HCT116 (cell line): ENCODE measurements around the gene FEZF2. TPM values are rescaled to one million over a fixed set of nuclear protein-coding genes. Genes with fewer than 3 reads are reported as not detected.

Experiments used
- ATAC-seq: fragments of 200-7000 bp; cut with Tn5 transposase; 2 replicates; pipeline ENCODE4 v1.9.1; 2020; ENCODE audit warnings: mild to moderate bottlenecking, moderate library complexity
- BruUV-seq: library from RNA; stranded (reverse); fragments of 400-500 nt; replicated peaks from 2 replicates; lab custom pipeline; 2021; lab: Mats Ljungman, UMichigan
- CTCF ChIA-PET: fragments of 300-600 bp; sonication (Branson Sonifier 250); formaldehyde crosslinking; loops from one replicate; lab custom pipeline; 2021; ENCODE audit warnings: antibody characterized with exemption; lab: Charles Lee
- POLR2A ChIA-PET: fragments of 300-600, 350-600 bp; sonication (Branson Sonifier 250); formaldehyde crosslinking; loops from one replicate; lab custom pipeline; 2021; ENCODE audit warnings: antibody characterized with exemption; lab: Charles Lee
- RAD21 ChIA-PET, 2 experiments: fragments of 300-600 bp; sonication (Branson Sonifier 250); formaldehyde crosslinking; loops; one replicate each; lab custom pipeline; 2023; ENCODE audit warnings: low total read pairs in 2 of 2; ENCODE audit not compliant: uncharacterized antibody in 2 of 2, unreplicated experiment in 2 of 2, low non-redundant PET in 1 of 2; lab: Charles Lee
- DNase-seq: peaks from one replicate; pipeline ENCODE4 v3.0.0-alpha.2; 2010; ENCODE audit warnings: low read depth, low spot score
- H2AFZ ChIP-seq: fragments of 200-600 bp; shearing (Covaris generic), sonication (generic); 2 replicates; pipeline ENCODE4 v1.6.1; 2017; ENCODE audit warnings: low read depth, mixed run types, mixed read lengths, antibody characterized with exemption, low read length; ENCODE audit not compliant: poor library complexity, severe bottlenecking
- H3K27ac ChIP-seq: 2 replicates; pipeline ENCODE4 v1.5.1; 2012; ENCODE audit warnings: low read depth, low read length
- H3K27me3 ChIP-seq: fragments of 200-600 bp; sonication (generic); 2 replicates; pipeline ENCODE4 v1.6.1; 2016; ENCODE audit warnings: mixed run types, low read length, mixed read lengths; ENCODE audit not compliant: insufficient read depth
- H3K36me3 ChIP-seq, 2 experiments: fragments of 200-500 bp in 1 of 2; fragments of 200-600 bp in 1 of 2; sonication (Bioruptor generic) in 1 of 2; sonication (generic) in 1 of 2; 2 replicates each; pipeline versions ENCODE4 v1.5.1 to v1.6.1; 2014 to 2016; ENCODE audit warnings: low read length in 2 of 2, inconsistent platforms in 1 of 2, mixed read lengths in 1 of 2, mixed run types in 1 of 2; ENCODE audit not compliant: insufficient read depth in 2 of 2, control insufficient read depth in 1 of 2
- H3K4me1 ChIP-seq, 2 experiments: fragments of 200-600 bp in 1 of 2; sonication (generic) in 1 of 2; 2 replicates each; pipeline versions ENCODE4 v1.5.1 to v1.6.1; 2012 to 2017; ENCODE audit warnings: low read length in 2 of 2, inconsistent platforms in 1 of 2, mild to moderate bottlenecking in 1 of 2, mixed read lengths in 1 of 2, mixed run types in 1 of 2, moderate library complexity in 1 of 2; ENCODE audit not compliant: insufficient read depth in 2 of 2, control insufficient read depth in 1 of 2
- H3K4me2 ChIP-seq: fragments of 200-600 bp; sonication (generic); 2 replicates; pipeline ENCODE4 v1.6.1; 2017; ENCODE audit warnings: mixed run types, low read length, mixed read lengths
- H3K4me3 ChIP-seq, 2 experiments: fragments of 200-600 bp in 1 of 2; sonication (generic) in 1 of 2; replicated peaks in 1 of 2; 2 replicates each; pipeline ENCODE4 v1.5.1; 2011 to 2016; ENCODE audit warnings: low read length in 2 of 2, control low read depth in 1 of 2, low read depth in 1 of 2, mild to moderate bottlenecking in 1 of 2, mixed read lengths in 1 of 2, mixed run types in 1 of 2
- H3K79me2 ChIP-seq: fragments of 200-600 bp; sonication (generic); 2 replicates; pipeline ENCODE4 v1.6.1; 2017; ENCODE audit warnings: mild to moderate bottlenecking, mixed run types, low read length, moderate library complexity, mixed read lengths; ENCODE audit not compliant: insufficient read depth
- H3K9ac ChIP-seq: fragments of 200-600 bp; sonication (generic); 2 replicates; pipeline ENCODE4 v1.6.1; 2016; ENCODE audit warnings: low read length, mixed read lengths
- H3K9me2 ChIP-seq: fragments of 200-600 bp; sonication (generic), shearing (Covaris generic); 2 replicates; pipeline ENCODE4 v1.6.1; 2017; ENCODE audit warnings: mixed run types, mild to moderate bottlenecking, moderate library complexity; ENCODE audit not compliant: insufficient read depth
- H3K9me3 ChIP-seq, 2 experiments: fragments of 200-500 bp in 1 of 2; fragments of 200-600 bp in 1 of 2; sonication (Bioruptor generic) in 1 of 2; sonication (generic) in 1 of 2; 2 replicates each; pipeline ENCODE4 v1.6.1; 2014 to 2017; ENCODE audit warnings: low read length in 2 of 2, mixed read lengths in 2 of 2, inconsistent platforms in 1 of 2, low read depth in 1 of 2, mild to moderate bottlenecking in 1 of 2, mixed run types in 1 of 2, moderate library complexity in 1 of 2; ENCODE audit not compliant: control insufficient read depth in 1 of 2, insufficient read depth in 1 of 2
- H4K20me1 ChIP-seq: fragments of 200-600 bp; sonication (generic), shearing (Covaris generic); 2 replicates; pipeline ENCODE4 v1.6.1; 2017; ENCODE audit warnings: mixed run types, mild to moderate bottlenecking, moderate library complexity; ENCODE audit not compliant: insufficient read depth
- CEBPB ChIP-seq: IDR thresholded peaks from 2 replicates; pipeline ENCODE4 v1.6.1; 2012; ENCODE audit warnings: low read depth
- POLR2A ChIP-seq: IDR thresholded peaks from 2 replicates; pipeline ENCODE4 v1.7.0; 2011; ENCODE audit warnings: borderline replicate concordance; ENCODE audit not compliant: insufficient read depth, insufficient read length; ENCODE audit errors: extremely low read depth
- RAD21 ChIP-seq: IDR thresholded peaks from 2 replicates; pipeline ENCODE4 v1.6.1; 2012; ENCODE audit warnings: low read depth, mild to moderate bottlenecking
- YY1 ChIP-seq: IDR thresholded peaks from 2 replicates; pipeline ENCODE4 v1.6.1; 2011; ENCODE audit warnings: low read length, low read depth, moderate library complexity, mild to moderate bottlenecking; ENCODE audit not compliant: insufficient replicate concordance; ENCODE audit errors: extremely low read depth
- intact Hi-C: fragments of 100-400 bp; cut with micrococcal nuclease; formaldehyde crosslinking; loops from 2 replicates; pipeline ENCODE4 v1.10.0; 2022
- total RNA-seq: library from RNA; stranded (reverse); gene quantifications from one replicate; pipeline ENCODE4 v1.2.1, GENCODE V29; 2021; ENCODE audit not compliant: unreplicated experiment
- TF ChIP-seq, protein P1 (sequence below): IDR thresholded peaks from 2 replicates; pipeline ENCODE4 v1.6.1; 2012
- TF ChIP-seq, protein P2 (sequence below), 3 experiments: fragments of 200-600 bp in 1 of 3; sonication (generic) in 1 of 3; IDR thresholded peaks in 2 of 3; conservative IDR thresholded peaks in 1 of 3; 2 replicates each; pipeline ENCODE4 v1.5.1; 2012 to 2017; ENCODE audit warnings: low read depth in 2 of 3, low read length in 2 of 3, antibody characterized with exemption in 1 of 3, borderline replicate concordance in 1 of 3, control low read depth in 1 of 3, mild to moderate bottlenecking in 1 of 3, mixed read lengths in 1 of 3, mixed run types in 1 of 3, moderate library complexity in 1 of 3; ENCODE audit not compliant: insufficient read depth in 1 of 3

The FEZF2 gene
- total RNA-seq, 1 experiment from 2014 or later, result not detected

DNA sequence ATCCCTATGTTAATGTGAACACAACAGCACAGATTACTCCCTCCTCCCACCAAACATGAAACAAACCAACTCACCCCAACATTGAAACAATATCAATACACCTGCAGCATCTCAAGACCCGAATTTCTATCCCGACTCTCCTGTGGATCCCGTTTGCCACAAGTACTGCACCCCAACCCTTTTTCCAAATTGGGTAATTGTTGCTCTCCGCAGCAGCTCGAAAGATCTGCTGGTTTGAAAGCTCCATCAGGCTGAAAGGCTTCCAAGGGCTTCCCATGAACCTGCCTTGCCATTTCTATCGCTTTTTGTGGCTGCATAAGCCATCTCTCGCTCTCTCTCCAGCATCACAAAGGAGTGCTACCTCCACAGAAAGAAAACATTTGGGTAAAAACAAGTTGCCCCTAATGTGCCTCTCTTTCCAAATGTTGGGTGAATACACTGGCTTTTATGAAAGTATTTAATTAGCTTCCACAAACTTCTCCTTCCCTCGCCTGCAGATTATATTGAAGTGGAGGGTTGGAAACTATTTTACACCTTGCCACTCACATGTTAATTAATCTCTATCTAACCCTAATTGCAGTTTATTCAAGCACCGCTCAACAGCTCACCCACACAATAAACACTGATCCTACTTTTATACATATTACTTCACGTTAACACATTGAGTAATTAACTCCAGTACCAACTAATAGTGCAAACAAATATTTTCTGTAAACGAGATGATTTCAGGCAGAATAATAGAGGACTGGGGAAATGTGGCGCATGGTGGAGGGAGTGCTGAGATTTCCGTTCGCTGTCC, 2.5 kb upstream of the FEZF2 start:
- no peaks in the 10 kb centered on the region for H3K9me3 ChIP-seq
- POLR2A ChIA-PET, result no interaction called here
- no peaks in the 10 kb centered on the region for H4K20me1 ChIP-seq
- RAD21 ChIA-PET, result no interaction called here
- CTCF ChIA-PET, result no interaction called here
- H3K9me2 ChIP-seq, result no peaks in the 10 kb centered on the region
- BruUV-seq, result no TSS peak
- no peak overlapping the region for H2AFZ ChIP-seq
- peaks cover 33% of the 10 kb centered on the region for H3K27me3 ChIP-seq
- H3K79me2 ChIP-seq, result no peaks in the 10 kb centered on the region
- no peaks in the 10 kb centered on the region for H3K36me3 ChIP-seq
- no peak for ATAC-seq
- H3K4me3 ChIP-seq, result no peak overlapping the region
- no peak overlapping the region for H3K27ac ChIP-seq
- intact Hi-C loops, result no loop called here
- no peak overlapping the region for H3K4me2 ChIP-seq
- no peaks in the 10 kb centered on the region for H3K4me1 ChIP-seq
- no peak for TF ChIP-seq POLR2A
- TF ChIP-seq, protein P1, sequence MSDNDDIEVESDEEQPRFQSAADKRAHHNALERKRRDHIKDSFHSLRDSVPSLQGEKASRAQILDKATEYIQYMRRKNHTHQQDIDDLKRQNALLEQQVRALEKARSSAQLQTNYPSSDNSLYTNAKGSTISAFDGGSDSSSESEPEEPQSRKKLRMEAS, result no peak
- TF ChIP-seq, protein P2, sequence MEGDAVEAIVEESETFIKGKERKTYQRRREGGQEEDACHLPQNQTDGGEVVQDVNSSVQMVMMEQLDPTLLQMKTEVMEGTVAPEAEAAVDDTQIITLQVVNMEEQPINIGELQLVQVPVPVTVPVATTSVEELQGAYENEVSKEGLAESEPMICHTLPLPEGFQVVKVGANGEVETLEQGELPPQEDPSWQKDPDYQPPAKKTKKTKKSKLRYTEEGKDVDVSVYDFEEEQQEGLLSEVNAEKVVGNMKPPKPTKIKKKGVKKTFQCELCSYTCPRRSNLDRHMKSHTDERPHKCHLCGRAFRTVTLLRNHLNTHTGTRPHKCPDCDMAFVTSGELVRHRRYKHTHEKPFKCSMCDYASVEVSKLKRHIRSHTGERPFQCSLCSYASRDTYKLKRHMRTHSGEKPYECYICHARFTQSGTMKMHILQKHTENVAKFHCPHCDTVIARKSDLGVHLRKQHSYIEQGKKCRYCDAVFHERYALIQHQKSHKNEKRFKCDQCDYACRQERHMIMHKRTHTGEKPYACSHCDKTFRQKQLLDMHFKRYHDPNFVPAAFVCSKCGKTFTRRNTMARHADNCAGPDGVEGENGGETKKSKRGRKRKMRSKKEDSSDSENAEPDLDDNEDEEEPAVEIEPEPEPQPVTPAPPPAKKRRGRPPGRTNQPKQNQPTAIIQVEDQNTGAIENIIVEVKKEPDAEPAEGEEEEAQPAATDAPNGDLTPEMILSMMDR (IDR thresholded peaks at IDR 0.05 in 2 of 3, conservative IDR thresholded peaks at IDR 0.05 in 1 of 3; ENCODE audit: borderline replicate concordance in 1 of 3, insufficient read depth in 1 of 3, low read depth in 2 of 3, low read length in 2 of 3), result no peak
- no peak for TF ChIP-seq YY1
- TF ChIP-seq CEBPB, result no peak
- TF ChIP-seq RAD21, result no peak
- TF ChIP-seq, all 23 proteins: peak for 0
- H3K9ac ChIP-seq, result no peak overlapping the region
- no peak for DNase-seq
